ENCODE results near the gene WDR49. TPM values are rescaled to one million over a fixed set of nuclear protein-coding genes. Genes with fewer than 3 reads are reported as not detected.

The WDR49 gene
- total and polyA plus RNA-seq, 2 donors (not counting 1 experiment from before 2014, with no cell fraction given), result 0.88 to 1.4 TPM

- intact Hi-C loops (cut with micrococcal nuclease), result no loop called here
- Mint-ChIP-seq H3K4me1 (peaks cover 6% of the 10 kb centered on the region), H3K9me3 (ENCODE audit: insufficient read depth) (no peaks in the 10 kb centered on the region), H3K27me3 (no peaks in the 10 kb centered on the region), H3K27ac (no peak overlapping the region), H3K4me3 (no peak overlapping the region)
- H4K20me1 ChIP-seq (ENCODE audit: control insufficient read depth, insufficient read depth, low read length, poor library complexity, severe bottlenecking), result no peaks in the 10 kb centered on the region
- no peak overlapping the region for H3K4me2 ChIP-seq (replicated peaks; ENCODE audit: low read depth, low read length, poor library complexity, severe bottlenecking)
- H3K9me3 ChIP-seq (ENCODE audit: control extremely low read depth in 1 of 3, control insufficient read depth in 2 of 3, insufficient read depth in 1 of 3, low read length in 2 of 3), result no peaks in the 10 kb centered on the region
- H2AFZ ChIP-seq (ENCODE audit: insufficient read depth, low read depth, low read length, poor library complexity, severe bottlenecking), result no peak overlapping the region
- no peaks in the 10 kb centered on the region for H3K27me3 ChIP-seq (replicated peaks in 1 of 4; ENCODE audit: control extremely low read depth in 1 of 4, control insufficient read depth in 3 of 4, insufficient read depth in 4 of 4, low read length in 3 of 4)
- ATAC-seq (ENCODE audit: low read depth) (no peak), DNase-seq (no peak)
- H3K9ac ChIP-seq (ENCODE audit: low read length), result no peak overlapping the region
- no peak overlapping the region for H3K27ac ChIP-seq (ENCODE audit: low read length in 2 of 2)
- ChIA-PET POLR2A (no interaction called here), CTCF (no interaction called here)
- no peaks in the 10 kb centered on the region for H3K4me1 ChIP-seq (ENCODE audit: control insufficient read depth in 2 of 2, insufficient read depth in 2 of 2, low read length in 2 of 2)
- no peaks in the 10 kb centered on the region for H3K79me2 ChIP-seq (ENCODE audit: control insufficient read depth, insufficient read depth, low read length)
- WGBS (ENCODE audit: insufficient coverage), result no CpG with 5 or more reads among the region's 1 CpG
- H3K36me3 ChIP-seq (replicated peaks in 1 of 2; ENCODE audit: control extremely low read depth in 1 of 2, control insufficient read depth in 1 of 2, extremely low read depth in 1 of 2, insufficient read depth in 2 of 2, low read length in 1 of 2), result no peaks in the 10 kb centered on the region
- H3K4me3 ChIP-seq (ENCODE audit: control extremely low read depth in 1 of 5, extremely low read depth in 1 of 5, insufficient read depth in 1 of 5, low read depth in 2 of 5, low read length in 4 of 5), result no peak overlapping the region
- no peak for TF ChIP-seq EZH2 (IDR thresholded peaks at IDR 0.05; ENCODE audit: borderline replicate concordance, insufficient read depth, low read depth, low read length, poor library complexity, severe bottlenecking)
- TF ChIP-seq CTCF (IDR thresholded peaks at IDR 0.05), result no peak
These were observed 202.5 kb downstream of the WDR49 start for GRCh38 chr3:167451282-167451681.

GRCh38 chr3:167450675-167451074 lies 203.1 kb downstream of the WDR49 start:
- TF ChIP-seq EZH2 (IDR thresholded peaks at IDR 0.05; ENCODE audit: borderline replicate concordance, insufficient read depth, low read depth, low read length, poor library complexity, severe bottlenecking) (no peak), CTCF (IDR thresholded peaks at IDR 0.05) (no peak)
- H3K4me2 ChIP-seq (replicated peaks; ENCODE audit: low read depth, low read length, poor library complexity, severe bottlenecking), result no peak overlapping the region
- intact Hi-C loops (cut with micrococcal nuclease), result no loop called here
- no peaks in the 10 kb centered on the region for H3K4me1 ChIP-seq (ENCODE audit: control insufficient read depth in 2 of 2, insufficient read depth in 2 of 2, low read length in 2 of 2)
- Mint-ChIP-seq H3K27me3 (no peaks in the 10 kb centered on the region), H3K4me3 (no peak overlapping the region), H3K9me3 (ENCODE audit: insufficient read depth) (no peaks in the 10 kb centered on the region), H3K27ac (no peak overlapping the region), H3K4me1 (peaks cover 6% of the 10 kb centered on the region)
- no peak overlapping the region for H3K4me3 ChIP-seq (ENCODE audit: control extremely low read depth in 1 of 5, extremely low read depth in 1 of 5, insufficient read depth in 1 of 5, low read depth in 2 of 5, low read length in 4 of 5)
- H4K20me1 ChIP-seq (ENCODE audit: control insufficient read depth, insufficient read depth, low read length, poor library complexity, severe bottlenecking), result no peaks in the 10 kb centered on the region
- ATAC-seq (ENCODE audit: low read depth) (no peak), DNase-seq (no peak)
- no peaks in the 10 kb centered on the region for H3K27me3 ChIP-seq (replicated peaks in 1 of 4; ENCODE audit: control extremely low read depth in 1 of 4, control insufficient read depth in 3 of 4, insufficient read depth in 4 of 4, low read length in 3 of 4)
- no peaks in the 10 kb centered on the region for H3K79me2 ChIP-seq (ENCODE audit: control insufficient read depth, insufficient read depth, low read length)
- no peak overlapping the region for H3K9ac ChIP-seq (ENCODE audit: low read length)
- H3K9me3 ChIP-seq (ENCODE audit: control extremely low read depth in 1 of 3, control insufficient read depth in 2 of 3, insufficient read depth in 1 of 3, low read length in 2 of 3), result no peaks in the 10 kb centered on the region
- no peaks in the 10 kb centered on the region for H3K36me3 ChIP-seq (replicated peaks in 1 of 2; ENCODE audit: control extremely low read depth in 1 of 2, control insufficient read depth in 1 of 2, extremely low read depth in 1 of 2, insufficient read depth in 2 of 2, low read length in 1 of 2)
- no CpG with 5 or more reads among the region's 2 CpGs for WGBS (ENCODE audit: insufficient coverage)
- ChIA-PET POLR2A (no interaction called here), CTCF (no interaction called here)
- H3K27ac ChIP-seq (ENCODE audit: low read length in 2 of 2), result no peak overlapping the region
- no peak overlapping the region for H2AFZ ChIP-seq (ENCODE audit: insufficient read depth, low read depth, low read length, poor library complexity, severe bottlenecking)

All from B cell (primary cell).